ENCODE data around the gene GPR161. TPM values are rescaled to one million over a fixed set of nuclear protein-coding genes. Genes with fewer than 3 reads are reported as not detected.

The GPR161 gene
- polyA plus RNA-seq, 2 of the 4 experiments (the other 2 are of a cell fraction), result 7.8 to 9.4 TPM

- no peak for TF ChIP-seq MAFK (IDR thresholded peaks at IDR 0.05; ENCODE audit: partially characterized antibody)
- TF ChIP-seq EHF (CRISPR knock-in tag; IDR thresholded peaks at IDR 0.05), result no peak
- TF ChIP-seq CHD2 (IDR thresholded peaks at IDR 0.05; ENCODE audit: low read length, partially characterized antibody), result no peak
- 82% methylated on average over 6 of the region's 6 CpGs for WGBS (ENCODE audit: missing lambda C conversion rate)
- H3K4me1 ChIP-seq, result 0 out of 3 replicates have a peak, but pooled peaks cover 3% of the 10 kb centered on the region
- no peak overlapping the region for H3K4me2 ChIP-seq
- no peak for ATAC-seq
- no peak overlapping the region for H3K27ac ChIP-seq
- H3K4me3 ChIP-seq, result no peak overlapping the region
- FAIRE-seq, result no peak
- no peak for DNase-seq (ENCODE audit: low read depth in 1 of 2, low spot score in 1 of 2)
- ChIA-PET POLR2A (no interaction called here), CTCF (interaction anchor here (0.6 to 1.7 kb wide), 4 partner anchors 9 to 67 kb away, joined by 3 to 4 read pairs (median 3); no protein-coding TSS in a partner anchor)
- H3K9me3 ChIP-seq, result 0 out of 3 replicates have a peak, but pooled peaks cover 3% of the 10 kb centered on the region
Measured at GRCh38 chr1:168116327-168116799, 20.4 kb downstream of the GPR161 start.

DNA sequence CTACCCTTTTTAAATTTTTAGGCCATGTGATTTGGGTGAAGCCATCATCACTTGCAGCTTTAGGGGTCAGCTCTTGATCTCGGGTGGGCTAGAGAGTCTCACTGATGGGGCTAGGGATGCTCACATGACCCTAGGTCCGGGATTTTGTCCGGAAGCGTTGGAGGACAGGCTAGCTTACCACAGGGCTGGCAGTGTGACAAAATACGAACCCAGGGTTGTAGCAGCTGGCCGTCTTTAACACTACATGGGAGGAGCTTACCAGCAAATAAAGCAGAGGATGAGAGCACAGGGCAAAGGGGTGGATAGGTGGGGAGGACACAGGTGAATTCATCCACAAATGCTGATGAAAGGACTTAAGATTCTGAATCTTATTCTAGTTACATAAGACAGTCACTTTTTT is 21.9 kb downstream of the GPR161 start:
- 84% methylated on average over 6 of the region's 6 CpGs for WGBS (ENCODE audit: missing lambda C conversion rate)
- no peak overlapping the region for H3K4me3 ChIP-seq
- POLR2A ChIA-PET, result no interaction called here
- DNase-seq (ENCODE audit: low read depth in 1 of 2, low spot score in 1 of 2) (no peak), FAIRE-seq (no peak), ATAC-seq (no peak)
- TF ChIP-seq PHF8 (IDR thresholded peaks at IDR 0.05; ENCODE audit: borderline replicate concordance, low read depth) (no peak), SMC3 (IDR thresholded peaks at IDR 0.05) (no peak), HOXB5 (CRISPR knock-in tag; IDR thresholded peaks at IDR 0.05) (no peak), KDM1A (IDR thresholded peaks at IDR 0.05; ENCODE audit: low read depth) (no peak), POLR2A (IDR thresholded peaks at IDR 0.05; ENCODE audit: low read length) (no peak), CHD4 (IDR thresholded peaks at IDR 0.05; ENCODE audit: borderline replicate concordance) (no peak), RNF2 (IDR thresholded peaks at IDR 0.05; ENCODE audit: borderline replicate concordance, low read depth) (no peak), E2F6 (IDR thresholded peaks at IDR 0.05; ENCODE audit: borderline replicate concordance, low read depth) (no peak), TP53 (CRISPR knock-in tag; IDR thresholded peaks at IDR 0.05) (no peak), JUN (IDR thresholded peaks at IDR 0.05) (no peak), NPAS2 (CRISPR knock-in tag; IDR thresholded peaks at IDR 0.05; ENCODE audit: borderline replicate concordance) (no peak), CEBPB (IDR thresholded peaks at IDR 0.05) (no peak), RAD21 (conservative IDR thresholded peaks at IDR 0.05 in 1 of 2, IDR thresholded peaks at IDR 0.05 in 1 of 2) (no peak), ATOH8 (CRISPR knock-in tag; IDR thresholded peaks at IDR 0.05; ENCODE audit: low read depth) (no peak), RCOR1 (IDR thresholded peaks at IDR 0.05; ENCODE audit: low read depth, low read length) (no peak)
- TF ChIP-seq, protein P1, sequence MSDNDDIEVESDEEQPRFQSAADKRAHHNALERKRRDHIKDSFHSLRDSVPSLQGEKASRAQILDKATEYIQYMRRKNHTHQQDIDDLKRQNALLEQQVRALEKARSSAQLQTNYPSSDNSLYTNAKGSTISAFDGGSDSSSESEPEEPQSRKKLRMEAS (IDR thresholded peaks at IDR 0.05), result no peak
- CTCF ChIA-PET, result no interaction called here
- 0 out of 3 replicates have a peak, but pooled peaks cover 3% of the 10 kb centered on the region for H3K4me1 ChIP-seq
- no peak overlapping the region for H3K27ac ChIP-seq
- H3K9me3 ChIP-seq, result 0 out of 3 replicates have a peak, but pooled peaks cover 2% of the 10 kb centered on the region
- H3K4me2 ChIP-seq, result no peak overlapping the region

GRCh38 chr1:168112673-168113305 is 23.9 kb downstream of the GPR161 start:
- H3K4me1 ChIP-seq, result 0 out of 3 replicates have a peak, but pooled peaks cover 3% of the 10 kb centered on the region
- H3K27ac ChIP-seq, result peak overlapping the region in 1 of 2 experiments; percentile 58; a peak in 3 of 6 replicates
- H3K9me3 ChIP-seq, result no peaks in the 10 kb centered on the region
- WGBS (ENCODE audit: missing lambda C conversion rate), result 94% methylated on average over 6 of the region's 6 CpGs
- ATAC-seq (peak; percentile 64 to 75; a peak in 4 of 6 replicates), FAIRE-seq (no peak), DNase-seq (ENCODE audit: low read depth in 1 of 2, low spot score in 1 of 2) (peak in 1 of 2 experiments; percentile 39)
- H3K4me3 ChIP-seq, result no peak overlapping the region
- no peak overlapping the region for H3K4me2 ChIP-seq
- ChIA-PET POLR2A (no interaction called here), CTCF (interaction anchor here (0.8 to 1.9 kb wide), 7 partner anchors 9 to 33 kb away, joined by 3 to 8 read pairs (median 3); no protein-coding TSS in a partner anchor)
- no peak for TF ChIP-seq FOSB (CRISPR knock-in tag; IDR thresholded peaks at IDR 0.05)
- no peak for TF ChIP-seq RNF2 (IDR thresholded peaks at IDR 0.05; ENCODE audit: borderline replicate concordance, low read depth)
- TF ChIP-seq NFE2L2 (conservative IDR thresholded peaks at IDR 0.05; ENCODE audit: low read length), result no peak
- TF ChIP-seq KDM5A (IDR thresholded peaks at IDR 0.05), result no peak
- no peak for TF ChIP-seq NR3C1 (IDR thresholded peaks at IDR 0.05)
- TF ChIP-seq POLR2A (IDR thresholded peaks at IDR 0.05; ENCODE audit: low read length), result no peak
- TF ChIP-seq ESRRA (IDR thresholded peaks at IDR 0.05; ENCODE audit: borderline replicate concordance, low read length), result no peak
- TF ChIP-seq RCOR1 (IDR thresholded peaks at IDR 0.05; ENCODE audit: low read depth, low read length), result no peak
- no peak for TF ChIP-seq E2F6 (IDR thresholded peaks at IDR 0.05; ENCODE audit: borderline replicate concordance, low read depth)
- no peak for TF ChIP-seq RAD21 (conservative IDR thresholded peaks at IDR 0.05 in 1 of 2, IDR thresholded peaks at IDR 0.05 in 1 of 2)
- no peak for TF ChIP-seq ATOH8 (CRISPR knock-in tag; IDR thresholded peaks at IDR 0.05; ENCODE audit: low read depth)
- no peak for TF ChIP-seq FOSL2 (IDR thresholded peaks at IDR 0.05)
- TF ChIP-seq FOSL2 (CRISPR knock-in tag; IDR thresholded peaks at IDR 0.05), result no peak
- TF ChIP-seq, protein P2, sequence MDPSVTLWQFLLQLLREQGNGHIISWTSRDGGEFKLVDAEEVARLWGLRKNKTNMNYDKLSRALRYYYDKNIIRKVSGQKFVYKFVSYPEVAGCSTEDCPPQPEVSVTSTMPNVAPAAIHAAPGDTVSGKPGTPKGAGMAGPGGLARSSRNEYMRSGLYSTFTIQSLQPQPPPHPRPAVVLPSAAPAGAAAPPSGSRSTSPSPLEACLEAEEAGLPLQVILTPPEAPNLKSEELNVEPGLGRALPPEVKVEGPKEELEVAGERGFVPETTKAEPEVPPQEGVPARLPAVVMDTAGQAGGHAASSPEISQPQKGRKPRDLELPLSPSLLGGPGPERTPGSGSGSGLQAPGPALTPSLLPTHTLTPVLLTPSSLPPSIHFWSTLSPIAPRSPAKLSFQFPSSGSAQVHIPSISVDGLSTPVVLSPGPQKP (IDR thresholded peaks at IDR 0.05; ENCODE audit: low read depth, low read length), result no peak
- TF ChIP-seq PBX3 (IDR thresholded peaks at IDR 0.05), result no peak

All from A549 (cell line).